ENCODE measurements around the gene PODN.
A peak's percentile ranks its signal among the peaks of the same experiment; 100 is the strongest.

Gene PODN, protein sequence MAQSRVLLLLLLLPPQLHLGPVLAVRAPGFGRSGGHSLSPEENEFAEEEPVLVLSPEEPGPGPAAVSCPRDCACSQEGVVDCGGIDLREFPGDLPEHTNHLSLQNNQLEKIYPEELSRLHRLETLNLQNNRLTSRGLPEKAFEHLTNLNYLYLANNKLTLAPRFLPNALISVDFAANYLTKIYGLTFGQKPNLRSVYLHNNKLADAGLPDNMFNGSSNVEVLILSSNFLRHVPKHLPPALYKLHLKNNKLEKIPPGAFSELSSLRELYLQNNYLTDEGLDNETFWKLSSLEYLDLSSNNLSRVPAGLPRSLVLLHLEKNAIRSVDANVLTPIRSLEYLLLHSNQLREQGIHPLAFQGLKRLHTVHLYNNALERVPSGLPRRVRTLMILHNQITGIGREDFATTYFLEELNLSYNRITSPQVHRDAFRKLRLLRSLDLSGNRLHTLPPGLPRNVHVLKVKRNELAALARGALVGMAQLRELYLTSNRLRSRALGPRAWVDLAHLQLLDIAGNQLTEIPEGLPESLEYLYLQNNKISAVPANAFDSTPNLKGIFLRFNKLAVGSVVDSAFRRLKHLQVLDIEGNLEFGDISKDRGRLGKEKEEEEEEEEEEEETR
- total RNA-seq = 0 reads per million in 2 experiments

DNA sequence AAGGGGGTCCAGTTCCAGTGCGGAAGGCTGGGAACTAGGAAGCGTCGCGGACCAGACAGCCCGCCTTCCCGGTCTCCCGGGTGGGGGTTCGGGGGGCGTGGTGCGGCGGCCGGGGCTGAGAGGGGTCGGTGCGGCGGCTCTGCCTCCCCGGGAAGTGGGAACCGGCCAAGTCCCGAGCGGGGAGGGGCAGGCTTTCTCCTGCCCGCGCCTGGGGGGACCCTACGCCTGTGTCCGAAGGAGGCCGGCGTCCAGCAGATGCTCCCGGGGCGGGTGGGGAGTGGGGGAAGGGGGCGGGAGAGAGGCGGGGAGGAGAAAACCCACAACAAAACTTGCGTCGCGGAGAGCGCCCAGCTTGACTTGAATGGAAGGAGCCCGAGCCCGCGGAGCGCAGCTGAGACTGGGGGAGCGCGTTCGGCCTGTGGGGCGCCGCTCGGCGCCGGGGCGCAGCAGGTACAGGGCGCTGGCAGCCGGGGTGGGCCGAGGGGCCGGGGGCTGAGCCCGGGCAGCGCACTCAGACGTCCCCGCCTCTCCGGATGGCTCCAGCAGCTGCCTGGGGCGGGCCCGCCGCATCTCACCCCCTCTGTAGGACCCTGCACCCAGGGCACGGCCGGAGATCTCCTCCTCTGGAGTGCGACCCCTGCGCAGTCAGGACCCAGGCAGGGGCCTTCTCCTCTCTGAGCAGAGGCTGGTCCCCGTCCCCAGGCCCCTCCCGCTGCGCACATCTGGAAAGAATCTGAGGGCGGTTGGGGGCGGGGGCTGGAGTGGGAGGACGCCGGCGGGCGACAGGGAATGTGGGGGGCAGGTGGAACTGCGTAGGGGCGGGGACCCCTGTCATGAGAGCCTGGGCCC, at the start of gene PODN:
Gene PODN (plus strand): TSS at position 355 of the 849 bp plus-strand sequence. CDS start 7,643 bp downstream, outside the sequence.
- DNase-seq (ENCODE audit: low read depth) = no peak

DNA sequence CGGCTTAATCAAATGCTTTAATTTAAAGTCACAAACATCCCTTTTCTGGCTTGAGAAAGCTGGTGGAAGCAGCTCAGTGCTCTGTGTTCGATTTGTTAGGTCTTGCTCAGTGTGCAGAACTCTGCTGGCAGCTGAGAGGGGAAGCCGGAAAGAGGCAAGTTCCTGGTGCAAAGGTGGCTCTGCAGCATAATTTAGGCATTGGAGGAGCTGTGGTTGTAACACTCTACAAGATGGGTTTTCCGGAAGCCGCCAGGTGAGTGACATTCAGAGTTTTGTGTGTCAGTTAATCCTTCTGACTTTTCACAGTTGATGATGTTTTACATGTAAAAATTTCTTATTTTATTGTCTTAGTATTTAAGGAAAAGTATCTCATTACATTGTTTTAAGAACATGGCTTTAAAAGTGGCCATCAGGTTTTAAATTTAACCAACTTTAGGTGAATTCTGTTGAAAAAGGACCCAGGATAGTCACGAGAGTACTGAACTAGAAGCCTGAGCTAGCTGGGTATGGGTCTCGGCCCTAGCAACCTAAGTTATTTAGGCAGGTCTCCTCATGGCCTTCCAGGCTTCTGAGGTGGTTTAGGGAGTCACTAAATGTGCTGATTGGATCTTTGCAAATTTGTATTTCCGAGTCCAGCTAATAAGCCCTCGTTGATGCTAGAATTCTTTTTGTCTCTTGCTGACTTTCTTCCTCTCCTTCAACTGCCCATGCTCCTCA, 47.1 kb upstream of the PODN start:
- peak; percentile 74 for DNase-seq (ENCODE audit: low read depth)

DNA sequence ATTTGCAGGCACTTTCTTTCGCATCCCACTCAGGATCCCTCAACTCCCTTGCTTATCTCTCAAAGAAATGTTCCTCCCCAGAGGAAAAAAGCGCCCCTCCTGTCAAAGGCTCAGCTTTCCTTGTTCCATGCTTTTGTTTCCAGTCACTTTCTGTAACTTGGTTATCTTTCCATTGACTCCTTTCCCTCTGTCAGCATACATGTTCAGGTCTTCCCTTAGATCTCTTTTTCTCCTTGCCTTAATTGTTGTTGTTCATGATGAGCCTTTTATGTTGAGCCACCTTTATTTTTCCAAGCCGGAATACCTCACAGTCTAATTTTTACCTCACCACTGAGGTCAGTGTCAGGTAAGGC, 46.5 kb upstream of the PODN start:
- no peak for DNase-seq (ENCODE audit: low read depth)

DNA sequence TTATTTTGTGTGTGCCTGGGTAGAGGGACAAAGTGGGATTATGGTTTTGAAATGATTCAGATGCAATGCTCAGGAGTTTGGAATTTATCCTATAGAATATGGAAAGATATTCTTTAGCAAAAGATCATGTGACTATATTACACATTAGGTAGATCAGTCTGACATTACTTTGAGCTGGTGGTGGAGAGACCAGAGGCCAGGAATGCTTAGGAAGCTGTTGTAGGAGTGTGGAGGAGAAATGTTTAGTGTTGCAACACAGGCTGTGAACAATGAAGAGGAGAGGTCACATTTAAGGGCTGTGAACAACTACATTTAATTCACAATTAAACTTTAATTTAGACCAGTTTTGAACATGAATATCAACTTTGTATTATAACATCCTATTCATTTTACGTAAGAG, 45.3 kb upstream of the PODN start:
- no peak for DNase-seq (ENCODE audit: low read depth)

DNA sequence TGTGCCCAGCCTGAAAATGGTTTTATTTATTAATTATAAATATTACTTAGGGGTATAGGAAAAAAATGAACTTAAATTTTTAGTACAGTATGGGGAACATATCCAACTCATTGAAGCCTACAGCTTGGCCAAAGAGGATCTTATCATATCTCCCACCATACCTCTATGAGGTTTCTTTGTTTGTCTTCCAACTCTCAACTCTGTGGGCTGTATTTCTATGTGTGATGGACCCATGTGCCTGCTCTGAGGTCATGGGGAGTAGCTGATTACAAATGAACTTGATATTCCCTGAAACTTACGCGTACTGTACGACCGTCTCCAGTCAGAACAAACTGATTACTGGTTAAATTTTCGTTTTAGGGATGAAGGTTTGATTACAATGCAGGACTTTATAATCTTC, 41.4 kb upstream of the PODN start:
- DNase-seq (ENCODE audit: low read depth) = no peak

DNA sequence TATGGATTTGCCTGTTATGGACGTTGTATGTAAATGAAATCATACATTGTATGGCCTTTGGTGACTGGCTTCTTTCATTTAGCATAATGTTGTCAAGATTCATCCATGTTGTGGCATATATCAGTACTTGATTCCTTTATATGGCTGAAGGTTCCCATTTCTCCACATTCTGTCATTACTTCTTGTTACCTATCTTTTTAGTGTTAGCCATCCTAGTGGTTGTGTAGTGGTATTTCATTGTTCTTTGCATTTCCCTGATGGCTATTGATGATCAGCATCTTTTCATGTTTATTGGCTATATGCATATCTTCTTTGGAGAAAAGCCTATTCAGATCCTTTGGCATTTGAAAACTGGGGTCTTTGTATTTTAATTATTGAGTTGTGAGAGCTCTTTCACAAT, 39.8 kb upstream of the PODN start:
- DNase-seq (ENCODE audit: low read depth) = no peak

DNA sequence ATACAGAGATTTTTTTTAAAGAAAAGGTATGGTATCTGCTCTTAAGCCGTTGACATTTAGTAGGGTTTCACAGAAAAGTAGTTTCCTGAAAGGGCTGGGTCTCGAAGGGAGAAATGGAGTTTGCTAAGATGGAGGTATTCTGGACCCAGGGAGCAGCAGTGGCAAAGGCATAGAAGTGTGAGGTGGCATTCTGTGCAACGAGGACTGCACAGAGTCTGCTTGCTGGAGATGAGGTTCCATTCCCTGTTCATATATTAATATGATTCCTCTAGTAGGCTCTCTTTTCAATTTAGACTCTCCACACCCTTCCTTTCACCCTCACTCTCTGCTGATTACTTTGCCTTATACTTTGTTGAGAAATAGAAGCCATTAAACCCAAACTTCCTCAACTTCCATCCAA, 38.5 kb upstream of the PODN start:
- no peak for DNase-seq (ENCODE audit: low read depth)

DNA sequence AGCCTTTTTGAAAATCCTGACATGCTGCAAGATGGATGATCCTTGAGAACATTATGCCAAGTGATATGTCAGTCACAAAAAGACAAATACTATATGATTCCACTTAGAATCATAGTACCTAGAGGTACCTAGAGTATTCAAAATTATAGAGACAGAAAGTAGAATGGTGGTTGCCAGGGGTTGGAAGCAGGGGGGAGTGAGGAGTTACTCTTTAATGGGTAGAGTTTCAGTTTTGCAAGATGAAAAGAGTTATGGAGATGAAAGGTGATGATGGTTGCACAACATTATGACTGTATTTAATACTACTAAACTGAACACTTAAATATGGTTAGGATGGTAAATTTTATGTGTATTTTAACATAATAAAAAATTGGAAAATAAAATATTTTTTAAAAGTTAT, 37.9 kb upstream of the PODN start:
- DNase-seq (ENCODE audit: low read depth) = no peak

DNA sequence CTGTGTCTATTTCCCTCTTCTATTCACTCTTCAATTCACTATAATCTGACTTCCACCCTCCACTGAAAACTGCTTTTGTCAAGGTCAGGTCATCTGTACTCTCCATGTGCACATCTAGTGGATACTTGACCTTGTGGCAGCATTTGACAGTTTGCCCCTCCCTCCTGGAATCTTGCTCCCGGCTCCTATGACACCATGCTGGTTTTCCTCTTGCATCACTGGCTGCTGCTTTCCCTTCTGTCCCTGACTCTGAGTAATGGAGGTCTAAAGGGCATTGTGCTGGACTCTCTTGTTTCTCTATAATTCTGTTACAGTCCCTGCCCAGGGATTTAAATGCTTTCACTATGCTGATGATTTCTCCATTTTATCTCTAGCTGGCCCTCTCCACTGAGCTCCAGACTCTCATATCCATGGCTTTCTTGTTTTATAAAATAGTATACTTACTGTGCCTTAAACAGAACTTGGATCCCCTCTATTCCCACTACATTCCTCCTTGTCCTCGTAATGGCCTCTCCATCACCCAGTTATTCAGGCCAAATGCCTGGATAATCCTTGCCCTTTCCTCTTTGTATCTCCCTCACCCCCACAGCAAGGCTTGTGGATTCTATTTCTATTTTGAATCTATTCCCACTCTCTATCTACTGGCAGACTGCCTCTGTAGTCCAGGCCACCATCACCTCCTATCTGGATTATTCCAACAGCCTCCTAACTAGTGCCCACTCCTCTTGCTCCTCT, 36.8 kb upstream of the PODN start:
- no peak for DNase-seq (ENCODE audit: low read depth)

DNA sequence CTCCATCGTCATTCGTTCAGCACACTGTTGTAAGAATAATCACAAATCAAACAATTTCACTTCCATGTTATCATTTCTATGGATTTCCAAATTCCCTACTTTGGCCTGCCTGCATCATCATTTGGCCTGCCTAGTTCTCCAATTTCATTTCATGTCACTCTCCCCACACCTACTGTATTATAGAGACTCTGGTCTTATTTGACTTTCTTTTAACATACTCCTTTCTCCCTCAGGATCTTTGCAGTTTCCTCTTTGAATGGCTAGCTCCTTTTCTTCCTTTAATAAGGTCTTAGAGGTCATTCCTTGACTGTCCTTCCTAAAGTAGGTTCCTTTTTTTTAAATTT, 36.3 kb upstream of the PODN start:
- DNase-seq (ENCODE audit: low read depth) = no peak

DNA sequence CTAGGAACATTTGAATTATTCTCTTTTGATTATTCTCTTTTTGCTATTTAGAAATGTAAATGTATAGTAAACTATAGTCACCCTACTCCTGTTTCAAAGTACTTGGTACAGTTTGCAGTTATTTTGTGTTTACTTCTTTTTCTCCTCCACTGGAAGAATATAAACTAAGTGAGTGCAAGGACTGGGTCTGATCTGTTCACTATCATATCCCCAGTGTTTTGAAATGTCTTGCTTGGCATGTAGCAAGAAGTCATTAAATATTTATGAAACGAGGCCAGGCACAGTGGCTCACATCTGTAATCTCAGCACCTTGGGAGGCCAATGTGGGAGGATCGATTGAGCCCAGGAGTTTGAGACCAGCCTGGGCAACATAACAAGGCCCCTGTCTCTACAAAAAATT, 35.8 kb upstream of the PODN start:
- DNase-seq (ENCODE audit: low read depth) = no peak

DNA sequence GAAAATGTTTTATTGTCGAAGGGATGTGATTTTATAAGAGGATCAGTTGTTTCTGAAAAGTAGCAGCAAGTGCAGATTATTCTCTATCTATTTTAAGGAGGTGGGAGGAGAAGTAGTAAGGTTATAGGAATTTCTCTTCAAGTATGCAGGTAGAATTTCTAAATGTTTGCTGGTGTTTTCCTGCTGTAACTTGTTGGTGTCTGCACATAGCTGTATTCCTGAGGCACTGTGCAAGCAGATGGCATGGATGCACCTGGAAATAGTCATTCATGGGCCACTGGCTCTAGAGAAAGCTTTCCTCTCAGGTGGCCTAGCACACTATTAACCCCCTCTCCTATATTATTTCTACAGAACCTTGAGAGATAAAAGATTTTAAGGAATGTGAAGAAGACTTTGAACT, 30.3 kb upstream of the PODN start:
- no peak for DNase-seq (ENCODE audit: low read depth)

DNA sequence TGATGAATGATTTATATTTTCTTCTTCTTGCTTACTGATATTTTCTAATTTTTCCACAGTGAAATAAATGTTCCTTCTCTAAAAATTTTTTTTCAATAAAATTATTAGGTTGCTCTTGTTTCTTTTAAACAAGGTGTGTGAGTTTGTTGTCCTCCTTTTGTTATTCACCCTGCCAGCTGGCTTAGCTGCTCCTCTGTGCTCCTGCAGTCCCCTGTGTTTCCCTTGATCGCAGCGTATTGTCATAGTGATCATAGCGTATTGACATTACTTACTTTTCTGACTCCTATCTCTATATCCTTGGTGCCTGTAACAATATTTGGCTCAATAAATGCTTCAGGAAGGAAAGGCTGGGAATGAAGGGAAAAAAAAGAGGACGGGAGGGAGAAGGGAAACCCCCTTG, 24.9 kb upstream of the PODN start:
- DNase-seq (ENCODE audit: low read depth) = no peak

DNA sequence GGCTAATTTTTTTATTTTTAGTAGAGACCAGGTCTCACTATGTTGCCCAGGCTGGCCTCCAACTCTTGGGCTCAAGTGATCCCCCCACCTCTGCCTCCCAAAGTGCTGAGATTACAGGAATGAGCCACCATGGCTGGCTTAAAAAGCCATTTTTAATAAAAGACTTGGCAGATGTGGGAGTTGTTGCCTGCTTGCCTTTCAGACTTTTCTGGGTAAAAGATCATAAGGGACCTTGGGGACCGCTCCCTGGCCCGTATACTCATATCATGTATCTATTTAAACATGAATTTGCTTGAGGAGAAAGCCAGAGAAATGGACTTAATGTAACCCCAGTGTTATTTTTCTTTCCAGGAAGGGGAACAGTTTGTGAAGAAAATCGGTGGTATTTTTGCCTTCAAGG, 23.4 kb upstream of the PODN start:
- no peak for DNase-seq (ENCODE audit: low read depth)

DNA sequence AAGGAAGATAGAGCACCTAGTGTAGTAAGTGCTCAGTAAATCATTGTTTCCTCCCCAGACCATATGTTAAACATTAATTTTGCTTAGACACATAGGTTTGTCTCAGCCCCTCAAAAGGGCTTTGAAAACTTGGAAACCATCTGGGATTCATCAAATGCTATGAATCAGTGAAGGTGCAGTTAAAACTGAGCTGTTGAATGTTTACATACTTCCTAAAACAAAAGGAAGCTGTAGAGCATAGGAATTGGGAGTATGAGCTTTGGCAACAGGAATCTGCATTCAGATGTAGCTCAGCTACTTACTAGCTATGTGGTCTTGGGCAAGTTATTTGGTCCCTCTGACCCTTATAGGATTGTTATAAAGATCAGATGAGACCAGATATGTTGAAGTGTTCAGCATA, 18.7 kb upstream of the PODN start:
- no peak for DNase-seq (ENCODE audit: low read depth)

DNA sequence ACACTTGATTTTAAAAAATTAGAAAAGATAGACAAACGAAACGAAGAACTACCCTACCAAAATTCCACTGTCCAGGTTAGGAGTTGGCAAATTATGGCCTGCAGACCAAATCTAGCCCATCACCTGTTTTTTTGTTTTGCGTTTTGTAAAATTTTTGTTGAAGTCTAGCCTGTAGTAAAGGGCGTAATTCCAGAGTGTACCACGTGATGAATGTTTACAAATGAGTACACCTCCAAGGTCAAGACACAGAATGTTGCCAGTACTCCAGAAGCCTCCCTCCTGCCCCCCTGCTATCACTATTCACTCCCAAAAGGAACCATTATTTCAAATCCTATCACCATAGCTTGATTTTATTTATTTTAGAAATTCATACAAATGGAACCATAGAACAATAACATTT, 17.1 kb upstream of the PODN start:
- DNase-seq (ENCODE audit: low read depth) = no peak

DNA sequence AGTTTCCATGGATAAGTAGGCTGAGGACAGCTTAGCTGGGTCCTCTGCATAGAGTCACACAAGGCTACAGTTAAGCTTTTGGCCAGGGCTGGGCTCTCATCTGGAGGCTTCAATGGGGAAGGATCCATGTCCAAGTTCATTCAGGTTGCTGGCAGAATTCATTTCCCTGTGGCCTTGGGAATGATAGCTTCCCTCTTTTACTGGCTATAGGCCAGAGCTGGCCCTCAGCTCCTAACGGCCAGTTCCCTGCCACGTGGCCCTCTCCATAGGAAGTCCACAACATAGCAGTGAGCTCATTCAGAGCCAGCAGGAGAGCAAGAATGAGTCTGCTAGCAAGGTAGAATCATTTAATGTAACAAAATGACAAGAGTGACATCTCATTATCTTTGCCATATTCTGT, 15.1 kb upstream of the PODN start:
- DNase-seq (ENCODE audit: low read depth) = no peak

DNA sequence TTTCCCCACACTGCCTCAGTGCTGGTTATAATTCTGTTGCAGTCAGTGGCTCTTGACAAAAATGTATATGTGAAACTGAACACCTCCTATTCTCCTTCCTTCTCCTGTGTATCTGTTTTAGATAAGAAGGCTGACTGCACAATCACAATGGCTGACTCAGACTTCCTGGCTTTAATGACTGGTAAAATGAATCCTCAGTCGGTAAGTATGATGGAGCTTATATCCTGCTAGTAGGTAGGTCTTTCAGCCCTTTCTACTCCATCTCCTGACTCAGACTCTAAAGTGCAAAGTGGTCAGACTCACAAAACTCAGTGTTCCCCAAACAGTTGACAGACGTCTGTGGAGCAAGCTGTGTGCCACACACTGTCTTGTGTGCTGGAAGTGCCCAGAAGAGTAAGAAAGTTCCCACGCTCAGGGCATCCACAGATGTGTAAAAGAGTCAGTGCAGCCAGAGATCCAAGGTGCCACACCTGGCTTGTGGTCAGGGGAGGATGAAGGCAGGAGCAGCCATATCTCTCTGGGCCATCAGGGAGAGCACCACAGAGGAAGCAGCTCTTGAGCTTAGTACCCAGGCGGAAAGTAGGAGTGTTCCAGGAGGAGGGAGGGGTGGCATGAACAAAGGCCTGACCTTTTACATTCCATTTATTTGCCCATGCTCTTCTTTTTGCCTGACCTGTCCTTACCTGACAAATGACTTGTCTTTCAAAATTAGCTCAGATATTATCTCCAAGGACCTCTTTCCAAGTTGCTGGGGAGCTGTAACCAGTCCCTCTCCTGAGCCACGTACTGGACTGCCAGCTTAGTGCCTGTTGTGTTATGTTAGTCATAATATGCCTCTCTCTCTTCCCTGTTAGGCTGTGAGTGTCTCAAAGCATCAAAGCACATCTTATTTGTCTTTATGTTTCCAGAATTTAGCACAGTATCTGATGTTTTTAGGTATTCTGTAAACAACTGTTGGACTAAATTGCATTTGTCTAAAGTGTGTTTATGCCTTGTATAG, 14.0 kb upstream of the PODN start:
- no peak for DNase-seq (ENCODE audit: low read depth)

DNA sequence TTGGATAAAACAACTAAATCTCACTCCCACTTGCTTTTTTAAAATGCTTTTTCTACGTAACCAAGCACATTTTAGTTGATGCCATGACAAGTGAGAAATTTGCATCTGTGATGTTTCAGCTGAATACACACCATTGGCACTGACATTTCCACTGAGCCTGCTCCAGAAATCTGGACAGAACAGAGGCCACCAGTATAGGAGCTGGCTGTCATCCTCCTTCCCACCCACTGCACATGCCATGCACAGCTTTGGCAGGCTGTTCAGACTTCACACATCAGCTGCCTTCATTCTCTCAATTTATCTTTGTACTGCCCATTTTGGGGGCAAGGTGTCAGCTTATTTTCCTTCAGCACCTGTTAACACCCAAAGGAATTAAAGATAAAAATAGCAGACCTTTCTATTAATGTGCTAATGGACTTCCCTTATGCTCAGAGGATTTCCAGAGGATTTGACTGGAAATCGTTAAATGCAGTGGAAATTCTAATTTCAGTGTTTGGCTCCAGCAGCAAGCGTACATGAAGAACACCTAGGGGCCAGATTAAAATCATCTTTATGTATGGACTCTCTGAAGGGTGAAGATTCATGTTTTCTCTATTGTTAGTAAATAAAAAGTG, 12.9 kb upstream of the PODN start:
- DNase-seq (ENCODE audit: low read depth) = no peak

DNA sequence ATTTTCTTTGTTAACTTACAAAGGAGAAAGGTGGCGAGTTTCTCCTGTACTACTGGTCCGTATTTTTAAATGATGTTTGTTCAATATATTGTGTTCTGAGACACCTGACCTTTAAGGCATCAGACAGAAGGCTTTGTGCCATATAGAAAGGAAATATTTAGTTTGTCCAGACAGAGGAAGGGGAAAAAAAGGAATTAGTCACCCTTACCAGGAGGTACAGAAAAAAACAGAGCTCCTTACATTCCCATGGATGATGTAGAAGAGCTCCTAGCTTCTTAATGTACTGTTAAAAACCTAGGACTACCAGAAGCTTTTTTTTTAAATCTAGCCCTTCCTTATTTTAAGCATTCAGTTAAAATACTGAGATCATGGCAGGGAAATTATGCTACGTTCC, 12.4 kb upstream of the PODN start:
- DNase-seq (ENCODE audit: low read depth) = no peak

Data from T follicular helper cell (primary cell).